ENCODE measurements around the gene ELOVL1. TPM values are rescaled to one million over a fixed set of nuclear protein-coding genes. Genes with fewer than 3 reads are reported as not detected.

ELOVL1 gene
- total and polyA plus RNA-seq, 2 of the 13 experiments (the other 11 are each of a cell fraction or from before 2014, with no cell fraction given), result 55.2 to 77.4 TPM

DNA sequence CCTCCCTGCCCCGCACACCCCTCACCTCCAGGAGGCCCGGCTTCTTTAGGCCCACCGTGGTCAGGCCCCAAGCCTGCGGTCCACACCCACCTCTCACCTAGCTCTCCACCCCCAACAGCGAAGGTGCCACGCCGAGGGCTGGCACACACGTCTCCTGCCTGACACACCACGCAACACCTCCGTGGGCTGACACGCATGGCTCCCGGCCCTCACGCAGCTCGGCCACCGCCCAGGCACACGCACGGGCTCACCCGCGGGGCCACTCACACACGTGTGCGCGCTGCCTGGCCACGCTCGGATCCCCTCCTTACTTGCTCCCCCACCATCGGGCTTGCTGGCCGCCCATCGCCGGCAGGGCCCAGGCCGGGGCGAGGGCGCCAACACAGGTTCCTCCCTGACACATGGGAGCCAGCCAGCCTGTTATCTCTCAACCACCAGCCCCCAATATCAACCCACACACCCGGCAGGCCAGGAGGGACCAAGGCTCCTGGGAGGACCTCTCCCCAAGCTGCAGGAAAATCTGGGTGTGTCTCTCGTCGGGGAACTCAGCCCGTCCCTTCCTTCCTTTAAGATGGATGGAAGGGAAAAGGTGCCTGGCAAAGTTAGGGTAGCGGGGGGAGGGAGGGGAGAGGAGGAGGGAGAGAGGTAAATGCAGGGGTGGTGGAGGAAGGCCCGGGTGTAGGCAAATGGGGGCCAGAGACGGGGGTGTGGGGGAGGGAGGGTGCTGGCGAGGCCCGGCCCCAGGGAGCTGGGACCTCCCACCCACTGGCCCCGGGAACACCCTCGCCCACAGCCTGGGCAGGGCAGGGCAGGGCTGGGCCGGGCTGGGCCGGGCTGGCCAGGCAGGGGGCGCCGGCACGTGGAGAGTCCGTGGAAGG lies 546 bp downstream of the ELOVL1 start (continued):
- TF ChIP-seq, protein P1, sequence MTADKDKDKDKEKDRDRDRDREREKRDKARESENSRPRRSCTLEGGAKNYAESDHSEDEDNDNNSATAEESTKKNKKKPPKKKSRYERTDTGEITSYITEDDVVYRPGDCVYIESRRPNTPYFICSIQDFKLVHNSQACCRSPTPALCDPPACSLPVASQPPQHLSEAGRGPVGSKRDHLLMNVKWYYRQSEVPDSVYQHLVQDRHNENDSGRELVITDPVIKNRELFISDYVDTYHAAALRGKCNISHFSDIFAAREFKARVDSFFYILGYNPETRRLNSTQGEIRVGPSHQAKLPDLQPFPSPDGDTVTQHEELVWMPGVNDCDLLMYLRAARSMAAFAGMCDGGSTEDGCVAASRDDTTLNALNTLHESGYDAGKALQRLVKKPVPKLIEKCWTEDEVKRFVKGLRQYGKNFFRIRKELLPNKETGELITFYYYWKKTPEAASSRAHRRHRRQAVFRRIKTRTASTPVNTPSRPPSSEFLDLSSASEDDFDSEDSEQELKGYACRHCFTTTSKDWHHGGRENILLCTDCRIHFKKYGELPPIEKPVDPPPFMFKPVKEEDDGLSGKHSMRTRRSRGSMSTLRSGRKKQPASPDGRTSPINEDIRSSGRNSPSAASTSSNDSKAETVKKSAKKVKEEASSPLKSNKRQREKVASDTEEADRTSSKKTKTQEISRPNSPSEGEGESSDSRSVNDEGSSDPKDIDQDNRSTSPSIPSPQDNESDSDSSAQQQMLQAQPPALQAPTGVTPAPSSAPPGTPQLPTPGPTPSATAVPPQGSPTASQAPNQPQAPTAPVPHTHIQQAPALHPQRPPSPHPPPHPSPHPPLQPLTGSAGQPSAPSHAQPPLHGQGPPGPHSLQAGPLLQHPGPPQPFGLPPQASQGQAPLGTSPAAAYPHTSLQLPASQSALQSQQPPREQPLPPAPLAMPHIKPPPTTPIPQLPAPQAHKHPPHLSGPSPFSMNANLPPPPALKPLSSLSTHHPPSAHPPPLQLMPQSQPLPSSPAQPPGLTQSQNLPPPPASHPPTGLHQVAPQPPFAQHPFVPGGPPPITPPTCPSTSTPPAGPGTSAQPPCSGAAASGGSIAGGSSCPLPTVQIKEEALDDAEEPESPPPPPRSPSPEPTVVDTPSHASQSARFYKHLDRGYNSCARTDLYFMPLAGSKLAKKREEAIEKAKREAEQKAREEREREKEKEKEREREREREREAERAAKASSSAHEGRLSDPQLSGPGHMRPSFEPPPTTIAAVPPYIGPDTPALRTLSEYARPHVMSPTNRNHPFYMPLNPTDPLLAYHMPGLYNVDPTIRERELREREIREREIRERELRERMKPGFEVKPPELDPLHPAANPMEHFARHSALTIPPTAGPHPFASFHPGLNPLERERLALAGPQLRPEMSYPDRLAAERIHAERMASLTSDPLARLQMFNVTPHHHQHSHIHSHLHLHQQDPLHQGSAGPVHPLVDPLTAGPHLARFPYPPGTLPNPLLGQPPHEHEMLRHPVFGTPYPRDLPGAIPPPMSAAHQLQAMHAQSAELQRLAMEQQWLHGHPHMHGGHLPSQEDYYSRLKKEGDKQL (CRISPR knock-in tag; IDR thresholded peaks at IDR 0.05; ENCODE audit: low read depth), result no peak
- no peak for TF ChIP-seq FOXA1 (IDR thresholded peaks at IDR 0.05)
- no peak; the same call in 1 of the 2 replicates for TF ChIP-seq FOXA1 (CRISPR knock-in tag; IDR thresholded peaks at IDR 0.05)
- TF ChIP-seq SNRNP70 (IDR thresholded peaks at IDR 0.05; ENCODE audit: low read depth, low read length), result no peak
- TF ChIP-seq CCDC6 (CRISPR knock-in tag; IDR thresholded peaks at IDR 0.05), result 0 out of 2 replicates have a peak, but pooled peaks have one; percentile 29
- TF ChIP-seq ZNF891 (CRISPR knock-in tag; IDR thresholded peaks at IDR 0.05), result no peak
- no peak for TF ChIP-seq ZNF501 (CRISPR knock-in tag; IDR thresholded peaks at IDR 0.05)
- no peak for TF ChIP-seq ZNF326 (CRISPR knock-in tag; IDR thresholded peaks at IDR 0.05; ENCODE audit: borderline replicate concordance)
- TF ChIP-seq KLF15 (CRISPR knock-in tag; IDR thresholded peaks at IDR 0.05; ENCODE audit: borderline replicate concordance), result 0 out of 2 replicates have a peak, but pooled peaks have one; percentile 15
- TF ChIP-seq ZNF205 (CRISPR knock-in tag; IDR thresholded peaks at IDR 0.05), result no peak
- TF ChIP-seq AGO1 (IDR thresholded peaks at IDR 0.05; ENCODE audit: low read depth, low read length, poor library complexity, severe bottlenecking), result no peak
- TF ChIP-seq, protein P2, sequence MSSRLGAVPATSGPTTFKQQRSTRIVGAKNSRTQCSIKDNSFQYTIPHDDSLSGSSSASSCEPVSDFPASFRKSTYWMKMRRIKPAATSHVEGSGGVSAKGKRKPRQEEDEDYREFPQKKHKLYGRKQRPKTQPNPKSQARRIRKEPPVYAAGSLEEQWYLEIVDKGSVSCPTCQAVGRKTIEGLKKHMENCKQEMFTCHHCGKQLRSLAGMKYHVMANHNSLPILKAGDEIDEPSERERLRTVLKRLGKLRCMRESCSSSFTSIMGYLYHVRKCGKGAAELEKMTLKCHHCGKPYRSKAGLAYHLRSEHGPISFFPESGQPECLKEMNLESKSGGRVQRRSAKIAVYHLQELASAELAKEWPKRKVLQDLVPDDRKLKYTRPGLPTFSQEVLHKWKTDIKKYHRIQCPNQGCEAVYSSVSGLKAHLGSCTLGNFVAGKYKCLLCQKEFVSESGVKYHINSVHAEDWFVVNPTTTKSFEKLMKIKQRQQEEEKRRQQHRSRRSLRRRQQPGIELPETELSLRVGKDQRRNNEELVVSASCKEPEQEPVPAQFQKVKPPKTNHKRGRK (CRISPR knock-in tag; IDR thresholded peaks at IDR 0.05), result no peak
- TF ChIP-seq ZNF556 (CRISPR knock-in tag; IDR thresholded peaks at IDR 0.05; ENCODE audit: borderline replicate concordance), result no peak
- TF ChIP-seq FOSL2 (CRISPR knock-in tag; IDR thresholded peaks at IDR 0.05), result no peak
- TF ChIP-seq ZNF10 (CRISPR knock-in tag; IDR thresholded peaks at IDR 0.05; ENCODE audit: borderline replicate concordance, low read depth), result no peak
- TF ChIP-seq, protein P3, sequence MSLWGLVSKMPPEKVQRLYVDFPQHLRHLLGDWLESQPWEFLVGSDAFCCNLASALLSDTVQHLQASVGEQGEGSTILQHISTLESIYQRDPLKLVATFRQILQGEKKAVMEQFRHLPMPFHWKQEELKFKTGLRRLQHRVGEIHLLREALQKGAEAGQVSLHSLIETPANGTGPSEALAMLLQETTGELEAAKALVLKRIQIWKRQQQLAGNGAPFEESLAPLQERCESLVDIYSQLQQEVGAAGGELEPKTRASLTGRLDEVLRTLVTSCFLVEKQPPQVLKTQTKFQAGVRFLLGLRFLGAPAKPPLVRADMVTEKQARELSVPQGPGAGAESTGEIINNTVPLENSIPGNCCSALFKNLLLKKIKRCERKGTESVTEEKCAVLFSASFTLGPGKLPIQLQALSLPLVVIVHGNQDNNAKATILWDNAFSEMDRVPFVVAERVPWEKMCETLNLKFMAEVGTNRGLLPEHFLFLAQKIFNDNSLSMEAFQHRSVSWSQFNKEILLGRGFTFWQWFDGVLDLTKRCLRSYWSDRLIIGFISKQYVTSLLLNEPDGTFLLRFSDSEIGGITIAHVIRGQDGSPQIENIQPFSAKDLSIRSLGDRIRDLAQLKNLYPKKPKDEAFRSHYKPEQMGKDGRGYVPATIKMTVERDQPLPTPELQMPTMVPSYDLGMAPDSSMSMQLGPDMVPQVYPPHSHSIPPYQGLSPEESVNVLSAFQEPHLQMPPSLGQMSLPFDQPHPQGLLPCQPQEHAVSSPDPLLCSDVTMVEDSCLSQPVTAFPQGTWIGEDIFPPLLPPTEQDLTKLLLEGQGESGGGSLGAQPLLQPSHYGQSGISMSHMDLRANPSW (CRISPR knock-in tag; IDR thresholded peaks at IDR 0.05; ENCODE audit: borderline replicate concordance), result no peak
- TF ChIP-seq, protein P4, sequence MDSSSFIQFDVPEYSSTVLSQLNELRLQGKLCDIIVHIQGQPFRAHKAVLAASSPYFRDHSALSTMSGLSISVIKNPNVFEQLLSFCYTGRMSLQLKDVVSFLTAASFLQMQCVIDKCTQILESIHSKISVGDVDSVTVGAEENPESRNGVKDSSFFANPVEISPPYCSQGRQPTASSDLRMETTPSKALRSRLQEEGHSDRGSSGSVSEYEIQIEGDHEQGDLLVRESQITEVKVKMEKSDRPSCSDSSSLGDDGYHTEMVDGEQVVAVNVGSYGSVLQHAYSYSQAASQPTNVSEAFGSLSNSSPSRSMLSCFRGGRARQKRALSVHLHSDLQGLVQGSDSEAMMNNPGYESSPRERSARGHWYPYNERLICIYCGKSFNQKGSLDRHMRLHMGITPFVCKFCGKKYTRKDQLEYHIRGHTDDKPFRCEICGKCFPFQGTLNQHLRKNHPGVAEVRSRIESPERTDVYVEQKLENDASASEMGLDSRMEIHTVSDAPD (CRISPR knock-in tag; IDR thresholded peaks at IDR 0.05), result no peak
